CD4-positive, alpha-beta T cell treated with Interleukin-6 at 100 ng/mL for 8 hours (primary cell): ENCODE results near the gene ZNF341.

Source experiments
- DNase-seq: peaks from one replicate; pipeline ENCODE4 v3.0.0-alpha.2; 2020; ENCODE audit warnings: mixed read lengths, low spot score

Gene ZNF341

DNA sequence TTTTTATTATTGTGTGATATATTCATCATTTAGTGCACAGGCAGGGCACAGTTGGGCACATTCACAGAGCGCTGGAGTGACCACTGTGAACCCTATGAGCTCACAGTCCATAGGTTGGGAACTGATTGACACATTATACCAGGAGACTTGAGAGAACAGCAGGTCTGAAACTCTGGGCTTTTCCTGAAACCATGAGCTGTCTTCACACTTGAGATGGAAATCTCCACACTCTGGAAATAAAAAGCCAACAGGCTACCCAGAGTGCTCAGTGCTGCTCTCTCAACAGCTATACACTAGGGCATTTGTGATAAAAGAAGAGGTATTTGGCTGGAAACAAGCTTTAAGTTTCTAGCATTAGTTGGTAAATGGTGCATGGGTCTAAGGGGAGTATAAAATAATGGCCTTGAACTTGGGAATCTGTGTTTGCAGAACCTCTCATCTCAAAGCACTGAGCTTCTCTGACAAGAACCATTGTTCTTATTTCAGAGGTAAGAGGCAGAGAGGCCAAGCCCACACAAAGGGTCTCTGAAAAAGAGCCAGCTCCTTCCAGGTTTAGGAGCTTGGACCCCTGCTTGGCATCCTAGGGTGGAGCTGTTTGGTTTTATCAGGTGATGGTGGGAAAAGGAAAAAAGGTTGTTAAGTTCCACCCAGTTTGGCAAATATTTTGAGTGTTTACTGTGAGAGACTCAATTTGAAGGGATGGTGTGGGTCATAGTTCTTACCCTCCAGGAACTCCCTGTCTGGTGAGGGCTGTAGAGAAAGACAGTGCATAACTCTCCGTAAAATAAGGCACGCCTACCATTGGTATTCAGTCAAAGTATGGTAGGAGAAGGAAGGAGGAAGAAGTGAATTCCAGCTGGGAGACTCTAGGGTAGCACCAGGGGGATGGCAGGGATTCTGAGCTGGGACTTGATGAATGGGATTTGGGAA is 93.8 kb downstream of the ZNF341 start:
- no peak for DNase-seq

DNA sequence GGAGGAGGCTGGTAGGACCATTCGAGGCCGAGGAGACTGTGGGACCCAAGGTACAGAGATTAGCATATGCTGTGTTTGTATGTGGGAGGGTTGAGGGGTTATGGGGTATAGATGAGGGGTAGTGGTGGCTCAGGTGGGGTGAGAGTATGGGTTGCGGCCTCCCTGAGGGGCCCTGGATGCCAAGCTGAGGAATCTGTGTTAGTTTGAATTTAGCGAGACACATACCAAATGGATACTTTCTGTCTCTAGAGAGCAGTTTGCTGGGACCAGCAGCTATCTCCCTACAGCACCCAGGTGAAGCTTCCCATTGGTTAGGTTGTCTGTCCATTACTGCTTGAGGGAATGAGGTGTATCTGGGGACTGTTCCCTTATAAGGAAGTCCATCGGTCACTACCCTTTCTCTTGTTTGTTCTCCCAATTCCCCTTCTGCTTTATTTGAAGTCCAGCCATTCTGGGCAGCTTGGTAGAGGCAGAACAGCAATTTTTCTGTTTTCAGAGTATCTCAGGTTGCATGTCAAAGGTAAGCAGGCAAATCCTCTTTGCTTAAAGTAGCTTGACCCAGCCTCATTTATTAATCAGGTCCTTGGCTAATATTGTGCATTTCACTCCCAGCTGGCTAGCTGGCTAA is 94.6 kb downstream of the ZNF341 start:
- DNase-seq: no peak

DNA sequence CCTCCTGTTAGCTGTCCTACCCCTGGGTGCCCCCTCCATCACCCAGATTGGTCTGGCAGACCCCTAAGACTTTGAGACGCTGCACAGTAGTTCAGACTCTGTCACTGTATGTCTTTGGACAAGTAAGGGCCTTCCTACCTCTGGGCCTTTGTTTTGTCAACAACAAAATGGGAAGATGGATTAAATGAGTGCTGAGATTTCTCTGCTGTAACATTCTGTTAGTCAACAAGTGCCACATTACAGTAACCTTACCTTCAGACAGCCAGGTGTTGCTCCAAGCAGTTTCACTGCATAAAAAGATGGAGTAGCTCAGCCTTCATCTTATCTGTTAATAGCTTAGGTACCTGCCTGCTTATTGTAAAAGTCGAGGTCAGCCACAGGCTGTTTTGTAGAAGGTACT is 95.3 kb downstream of the ZNF341 start:
- no peak for DNase-seq

DNA sequence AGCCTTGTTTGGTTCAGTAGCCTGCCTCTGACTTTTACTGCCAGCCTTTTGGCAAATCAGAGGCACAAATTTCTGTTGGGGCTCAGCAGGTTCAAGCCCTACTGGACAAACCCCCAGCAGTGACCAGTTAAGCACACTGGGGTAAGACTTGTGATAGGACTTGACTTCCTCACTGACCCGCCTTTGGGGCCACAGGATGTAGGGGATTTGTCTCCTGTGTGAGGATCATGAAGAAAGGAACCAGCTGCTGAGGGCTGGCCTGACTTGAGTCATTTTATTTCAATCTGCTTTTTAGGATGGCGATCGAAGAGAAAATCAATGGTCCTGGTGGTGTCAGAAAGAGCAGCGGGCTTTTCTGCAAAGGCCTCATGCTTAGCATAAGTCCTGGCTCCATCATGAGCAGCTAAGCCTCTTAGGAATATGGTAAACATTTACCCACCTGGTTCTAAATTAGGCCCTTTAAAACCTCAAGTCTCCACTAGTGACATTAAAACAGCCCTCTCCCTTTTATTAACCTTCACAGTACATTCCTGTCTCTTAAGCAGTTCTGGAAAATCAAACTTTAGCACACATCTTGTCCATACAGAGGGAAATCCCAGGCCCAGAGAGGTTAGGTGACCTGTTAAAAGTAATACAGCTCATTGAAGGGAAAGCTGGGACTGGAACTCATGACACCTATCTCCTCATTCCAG is 96.0 kb downstream of the ZNF341 start:
- no peak for DNase-seq

DNA sequence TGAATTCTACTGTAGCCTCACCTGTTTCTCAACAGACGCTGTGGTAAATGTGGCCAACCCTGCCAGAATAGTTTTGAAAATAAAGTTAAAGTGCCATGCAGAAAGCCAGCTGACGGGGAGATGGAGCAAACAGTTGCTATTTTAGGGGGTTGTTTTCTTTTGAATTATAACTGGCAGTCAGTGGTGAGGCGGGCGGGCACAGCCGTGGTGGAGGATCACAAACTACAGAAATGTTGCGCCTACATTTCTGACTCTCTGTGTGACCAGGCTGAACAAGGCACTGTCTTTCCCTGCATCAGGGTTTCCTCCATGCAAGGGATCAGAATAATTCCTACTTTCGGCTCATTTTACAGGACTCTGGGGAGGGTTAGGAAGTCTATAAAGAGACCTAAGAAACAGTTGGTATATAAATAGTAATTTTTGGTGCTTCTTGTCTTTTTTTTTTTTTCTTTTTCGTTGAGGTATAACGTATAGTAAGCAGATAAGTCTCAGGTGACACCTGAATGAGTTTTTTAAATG is 96.6 kb downstream of the ZNF341 start:
- DNase-seq: no peak

DNA sequence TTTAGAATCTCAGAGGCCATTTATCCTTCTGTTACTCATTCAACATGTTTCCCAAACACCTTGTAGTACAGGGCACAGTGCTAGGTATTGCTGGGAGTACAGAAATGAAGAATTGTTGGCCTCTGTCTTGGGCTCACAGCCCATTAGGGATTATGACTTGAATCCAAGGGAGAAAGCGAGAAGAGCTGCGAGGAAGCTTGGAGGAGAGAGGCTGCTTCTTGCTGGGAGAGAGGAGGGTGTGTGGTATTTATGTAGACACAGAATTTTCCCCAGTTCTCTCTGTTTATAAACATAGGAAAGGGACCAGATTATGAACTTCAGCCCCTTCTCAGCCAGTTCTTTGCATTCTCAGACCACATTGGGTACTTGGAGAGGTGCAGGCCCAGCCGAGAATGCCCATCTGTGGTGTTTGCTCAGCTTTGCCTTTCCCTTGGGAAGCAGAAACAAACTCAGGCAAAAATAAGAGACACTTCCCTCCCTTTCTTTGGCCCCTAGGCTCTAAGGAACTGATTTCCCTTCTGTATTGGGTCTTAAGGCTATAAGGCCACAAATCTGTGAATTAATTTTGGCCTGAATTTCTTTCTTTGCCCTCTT is 97.3 kb downstream of the ZNF341 start:
- no peak for DNase-seq

DNA sequence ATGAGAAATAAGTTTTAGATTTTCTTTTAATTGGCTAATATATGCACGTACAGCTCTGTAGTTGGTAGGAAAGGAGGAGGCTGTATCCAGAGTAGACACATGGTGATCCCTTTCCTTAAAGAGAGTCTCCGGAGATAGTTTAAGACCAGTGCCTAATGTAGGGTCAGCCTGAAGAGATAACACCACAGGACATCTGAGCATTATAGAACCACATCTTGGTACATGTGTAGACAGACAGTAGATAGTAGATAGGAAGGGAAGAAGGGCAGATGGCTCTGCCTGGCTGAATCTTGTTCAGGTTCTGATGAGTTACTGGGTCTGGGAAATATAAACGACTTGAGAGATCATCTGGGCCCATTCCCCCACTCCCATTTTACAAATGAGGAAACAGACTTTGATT is 97.8 kb downstream of the ZNF341 start:
- DNase-seq: no peak

DNA sequence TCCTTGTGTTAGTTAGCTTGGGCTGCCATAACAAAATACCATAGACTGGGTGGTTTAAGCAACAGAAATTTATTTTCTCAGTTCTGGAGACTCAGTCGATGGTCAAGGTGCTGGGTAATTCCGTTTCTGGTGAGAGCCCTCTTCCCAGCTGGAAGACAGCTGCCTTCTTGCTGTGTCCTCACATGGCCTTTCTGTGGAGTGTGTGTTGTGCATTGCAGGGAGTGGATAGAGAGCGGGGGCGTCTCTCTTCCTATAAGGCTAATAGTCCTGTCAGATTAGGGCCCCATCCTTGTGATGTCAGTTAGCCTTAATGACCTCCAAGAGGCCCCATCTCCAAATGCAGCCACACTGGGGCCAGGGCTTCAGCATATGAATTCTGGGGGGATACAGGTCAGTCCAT is 98.6 kb downstream of the ZNF341 start:
- DNase-seq: no peak

DNA sequence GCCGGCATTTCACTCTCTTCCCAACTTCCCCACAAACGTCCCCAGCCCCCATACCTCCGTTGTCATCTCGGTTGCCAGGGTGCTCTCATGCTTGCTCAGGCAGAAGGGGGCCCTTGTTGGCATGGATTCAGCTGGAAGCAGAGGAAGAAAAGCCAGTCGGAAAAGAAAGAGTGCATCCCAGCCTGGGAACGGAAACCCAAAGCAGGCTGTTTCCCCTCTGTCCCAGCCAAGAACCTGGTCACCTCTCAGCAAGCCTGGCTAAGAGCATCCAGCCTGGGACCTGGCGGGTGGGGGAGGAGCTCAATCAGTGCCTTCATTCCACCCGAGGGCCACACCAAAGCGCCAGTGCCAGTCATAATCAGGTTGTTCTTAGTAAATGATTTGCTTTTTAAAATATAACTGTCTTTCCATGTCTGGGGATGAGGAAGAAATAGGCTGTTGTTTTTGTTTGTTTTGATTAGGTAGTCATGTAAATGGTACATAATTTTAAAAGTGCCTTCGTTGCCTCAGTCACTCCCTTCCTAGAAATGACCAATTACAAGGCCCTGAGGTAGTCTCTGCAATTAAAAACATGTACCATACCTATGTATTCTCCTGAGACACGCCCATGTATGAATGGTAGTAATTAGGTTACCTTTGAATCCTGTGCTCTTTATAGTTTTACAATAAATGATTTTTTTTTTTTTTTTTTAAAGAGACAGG is 100.5 kb downstream of the ZNF341 start:
- no peak for DNase-seq

DNA sequence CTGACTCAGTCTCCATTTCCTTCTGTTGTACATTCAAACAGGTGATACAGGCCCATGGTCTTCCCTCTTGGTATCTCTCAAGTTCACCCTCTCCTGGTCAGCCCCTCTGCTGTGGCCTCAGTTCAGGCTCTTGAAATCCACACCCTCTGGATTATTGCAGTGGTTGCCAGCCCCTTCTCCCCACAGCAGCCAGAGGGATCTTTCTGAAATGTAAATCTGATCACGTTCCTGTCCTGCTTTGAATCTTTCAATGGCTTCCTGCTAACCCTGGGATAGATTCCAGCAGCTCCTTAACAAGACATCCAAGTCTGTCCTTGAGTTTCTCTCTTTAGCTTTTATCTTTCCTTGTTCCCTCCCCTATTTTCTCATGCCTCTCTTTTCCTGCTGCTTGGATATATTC is 101.5 kb downstream of the ZNF341 start:
- DNase-seq: no peak

DNA sequence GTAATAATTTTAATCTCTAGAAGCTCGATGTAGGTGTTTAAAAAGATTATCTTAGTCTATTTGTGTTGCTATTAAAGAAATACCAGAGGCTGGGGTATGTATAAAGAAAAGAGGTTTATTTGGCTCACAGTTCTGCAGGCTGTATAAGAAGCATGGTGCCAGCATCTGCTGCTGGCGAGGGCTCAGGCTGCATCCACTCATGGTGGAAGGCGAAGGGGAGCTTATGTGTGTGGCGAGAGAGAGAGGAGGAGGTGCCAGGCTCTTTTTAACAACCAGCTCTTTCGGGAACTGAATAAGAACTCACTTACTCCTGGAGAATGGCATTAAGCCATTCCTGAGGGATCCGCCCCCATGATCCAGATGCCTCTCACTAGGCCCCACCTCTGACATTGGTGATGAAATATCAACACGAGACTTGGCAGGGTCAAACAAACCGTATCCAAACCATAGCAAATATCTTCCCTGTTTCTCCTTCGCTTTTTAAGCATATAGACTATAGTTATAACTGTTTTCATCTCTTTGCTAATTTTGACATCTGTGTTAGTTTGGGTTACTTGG is 103.9 kb downstream of the ZNF341 start:
- no peak for DNase-seq

DNA sequence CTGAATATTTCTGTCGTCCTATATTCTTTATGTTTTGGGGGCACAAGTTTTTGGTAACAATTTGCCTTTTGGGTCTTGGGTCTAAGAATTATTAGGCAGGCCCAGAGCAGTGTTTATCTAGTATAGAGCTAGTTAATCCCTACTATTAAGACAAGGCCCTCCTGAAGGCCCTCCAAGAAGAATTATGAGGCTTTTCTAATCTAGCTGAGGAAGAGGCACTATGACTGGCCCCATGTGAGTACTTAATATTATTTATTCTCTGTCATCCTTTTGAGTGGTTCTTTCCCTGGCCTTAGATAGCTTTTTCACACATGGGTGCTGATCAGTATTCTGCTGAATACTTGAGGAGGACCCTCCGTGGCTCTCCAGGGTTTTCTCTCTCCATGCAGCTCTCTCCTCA is 104.5 kb downstream of the ZNF341 start:
- no peak for DNase-seq

DNA sequence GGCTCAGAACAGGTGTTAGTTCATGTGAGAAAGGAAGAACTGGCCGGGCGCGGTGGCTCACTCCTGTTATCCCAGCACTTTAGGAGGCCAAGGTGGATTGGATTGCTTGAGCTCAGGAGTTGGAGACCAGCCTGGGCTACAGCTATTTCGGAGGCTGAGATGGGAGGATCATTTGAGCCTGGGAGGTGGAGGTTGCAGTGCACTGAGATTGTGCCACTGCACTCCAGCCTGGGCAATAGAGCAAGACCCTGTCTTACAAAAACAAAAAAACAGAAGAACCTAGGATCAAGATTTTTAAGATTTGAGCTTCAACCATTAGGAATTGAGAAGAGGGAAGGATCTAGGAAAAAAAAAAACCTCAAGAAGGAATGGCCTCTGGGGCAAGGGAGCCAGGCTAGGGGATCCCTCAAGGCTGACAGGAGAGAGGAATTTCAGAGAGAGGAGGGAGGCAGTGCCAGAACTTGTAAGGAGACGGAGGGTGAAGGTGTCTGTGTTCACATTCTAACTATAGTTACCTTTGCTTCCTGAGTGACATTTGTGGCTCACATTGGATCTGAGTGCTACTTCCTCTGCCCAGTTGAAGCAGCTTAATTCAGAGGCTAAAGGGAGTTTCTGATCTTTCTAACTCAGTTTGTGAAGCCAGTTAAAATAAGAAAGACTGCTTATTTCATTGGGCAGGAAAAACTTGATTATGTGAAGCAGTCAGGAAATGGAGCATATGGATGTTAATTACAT is 105.5 kb downstream of the ZNF341 start:
- no peak for DNase-seq

DNA sequence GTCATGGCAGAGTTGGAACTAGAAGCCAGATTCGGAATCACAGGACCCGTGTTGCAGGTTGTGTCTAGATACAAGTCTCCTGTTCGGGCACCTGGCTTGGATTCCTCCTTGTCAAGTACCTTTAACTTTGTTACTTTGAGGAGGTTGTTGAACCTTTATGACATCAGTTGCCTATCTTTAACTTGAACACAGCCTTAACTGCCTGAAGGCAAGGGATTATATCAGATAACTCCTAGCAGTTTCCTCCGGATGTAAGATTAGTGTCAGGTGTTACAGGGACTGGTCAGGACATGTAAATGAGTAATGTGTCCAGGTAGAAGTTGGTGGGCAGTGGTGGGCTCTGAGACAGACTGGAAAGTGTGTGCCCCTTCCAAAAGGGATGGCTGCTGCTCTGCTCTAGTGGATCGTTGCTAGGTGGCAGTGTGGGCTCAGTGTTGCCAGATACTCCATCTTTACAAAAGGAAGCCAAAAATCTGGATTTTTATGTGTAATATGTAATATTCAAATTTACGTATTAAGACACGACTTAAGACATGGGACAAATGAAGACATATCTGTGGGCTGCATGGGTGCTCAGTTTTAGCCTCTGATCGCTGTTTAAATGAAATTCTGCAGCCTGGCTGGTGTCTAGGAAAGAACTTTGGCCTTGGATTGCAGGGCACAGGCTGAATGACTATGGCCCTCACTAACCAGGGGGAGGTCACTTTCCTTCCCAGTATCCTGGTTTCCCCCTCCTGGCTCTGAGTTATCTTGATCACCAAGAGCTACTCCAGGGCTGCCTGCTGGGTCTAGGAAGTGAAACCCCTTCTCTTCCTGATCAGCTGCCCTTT is 106.5 kb downstream of the ZNF341 start:
- no peak for DNase-seq

DNA sequence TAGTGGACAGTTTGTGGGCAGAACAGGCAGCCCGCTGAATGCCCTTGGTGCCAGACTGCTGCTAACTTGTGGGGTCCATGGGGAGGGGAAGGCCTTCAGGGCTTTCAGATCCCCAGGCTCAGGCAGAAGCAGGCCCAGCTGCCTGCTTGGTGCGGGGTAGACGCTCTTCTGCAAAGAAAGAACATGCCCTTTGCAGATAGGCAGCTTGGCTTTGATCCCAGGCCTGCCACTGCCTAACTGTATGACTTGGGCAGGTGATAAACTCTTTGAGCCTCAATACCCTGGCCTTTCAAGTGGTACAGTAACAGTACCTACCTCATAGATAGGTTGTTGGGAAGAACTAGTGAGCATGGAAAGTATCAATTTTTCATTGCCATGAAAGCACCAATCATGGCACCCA is 107.8 kb downstream of the ZNF341 start:
- DNase-seq: no peak

DNA sequence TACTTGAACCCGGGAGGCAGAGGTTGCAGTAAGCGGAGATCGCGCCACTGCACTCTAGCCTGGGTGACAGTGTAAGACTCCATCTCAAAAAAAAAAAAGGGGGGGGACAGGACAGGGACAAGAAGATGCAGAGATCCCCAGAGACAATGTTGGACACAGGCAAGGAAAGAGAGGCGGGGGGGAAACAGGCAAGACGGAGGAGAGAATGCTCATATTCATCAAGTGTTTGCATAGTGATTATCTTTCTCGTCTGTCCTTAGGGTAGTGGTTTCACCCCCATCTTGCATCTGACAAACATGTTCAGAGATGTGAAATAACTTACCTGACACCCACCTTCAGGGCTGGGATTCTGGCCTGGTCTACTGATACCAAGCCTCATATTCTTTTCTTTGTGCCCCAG is 108.4 kb downstream of the ZNF341 start:
- no peak for DNase-seq

DNA sequence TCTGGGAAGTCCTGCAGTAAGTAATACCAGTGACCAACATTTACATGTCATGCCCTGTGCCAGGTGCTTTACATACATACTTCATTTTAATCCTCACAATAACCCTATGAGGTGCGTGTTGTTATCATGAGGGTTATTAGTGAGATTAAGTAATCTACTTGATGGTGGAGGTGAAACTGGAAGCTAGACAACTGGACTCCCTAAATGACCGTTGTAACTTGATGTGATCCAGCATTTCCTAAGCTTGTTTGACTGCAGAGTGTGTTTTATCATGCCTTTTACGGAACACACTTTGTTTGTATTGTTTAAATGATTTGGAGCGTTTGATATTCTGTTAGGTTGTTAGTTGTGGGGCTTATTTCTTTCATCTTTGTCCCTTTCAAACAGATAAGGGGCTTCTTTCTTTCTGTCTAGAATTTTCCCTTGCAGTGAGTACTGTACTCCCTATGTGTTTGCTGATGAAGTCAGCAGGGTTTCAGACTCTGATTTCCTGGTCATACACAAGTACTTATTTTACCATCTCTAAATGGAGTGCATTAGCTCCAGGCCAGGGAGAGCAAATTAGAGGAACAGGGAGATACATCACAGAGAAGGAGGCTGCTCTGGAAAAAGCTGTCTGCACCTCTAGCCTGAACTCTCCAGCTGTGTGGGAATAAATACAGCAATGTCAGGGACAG is 109.1 kb downstream of the ZNF341 start:
- DNase-seq: no peak

DNA sequence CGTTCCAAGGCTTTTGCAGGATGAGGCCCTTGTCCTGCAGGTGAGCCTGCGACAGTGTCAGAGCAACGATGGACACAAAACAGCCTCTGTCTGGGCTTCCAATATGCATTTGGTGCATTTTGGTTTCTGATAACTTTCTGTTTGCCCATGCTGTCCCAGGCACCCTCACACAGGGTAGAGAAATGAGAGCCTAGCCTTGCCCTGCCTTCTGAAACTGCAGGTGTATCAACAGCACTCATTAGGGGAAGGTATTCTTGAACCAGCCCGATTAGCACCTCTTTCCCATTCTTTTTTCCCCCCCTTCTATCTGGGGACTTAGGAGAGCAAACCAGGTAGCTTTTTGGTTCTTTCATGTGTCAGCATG is 109.6 kb downstream of the ZNF341 start:
- DNase-seq: no peak
